Skeletal muscle tissue (tissue), 4 donors: ENCODE results near the gene LRRN4. TPM values are rescaled to one million over a fixed set of nuclear protein-coding genes. Genes with fewer than 3 reads are reported as not detected.
"Not testable (repeated sequence)": the region's sequence is repeated elsewhere in the genome, so short reads cannot be mapped to it uniquely, and the experiment has no call there.

Experiments
- H3K27ac ChIP-seq: one replicate; pipeline ENCODE4 v1.7.0; 2013; ENCODE audit warnings: mild to moderate bottlenecking, low read depth, low read length, inconsistent platforms
- H3K27me3 ChIP-seq, 3 donors: one replicate each; pipeline ENCODE4 v1.7.0; 2013; ENCODE audit warnings: low read length in 3 of 3; ENCODE audit not compliant: control insufficient read depth in 3 of 3, insufficient read depth in 3 of 3
- H3K36me3 ChIP-seq, 3 donors: one replicate each; pipeline ENCODE4 v1.7.0; 2013; ENCODE audit warnings: low read length in 3 of 3; ENCODE audit not compliant: control insufficient read depth in 3 of 3, insufficient read depth in 3 of 3
- H3K4me1 ChIP-seq, 3 donors: one replicate each; pipeline ENCODE4 v1.7.0; 2013; ENCODE audit warnings: low read length in 3 of 3, mild to moderate bottlenecking in 3 of 3; ENCODE audit not compliant: control insufficient read depth in 3 of 3, insufficient read depth in 3 of 3
- H3K4me3 ChIP-seq, 3 donors: one replicate each; pipeline ENCODE4 v1.7.0; 2013; ENCODE audit warnings: low read length in 3 of 3
- H3K9ac ChIP-seq, 3 donors: one replicate each; pipeline ENCODE4 v1.7.0; 2013; ENCODE audit warnings: low read length in 3 of 3, mild to moderate bottlenecking in 3 of 3, moderate library complexity in 2 of 3, low read depth in 1 of 3
- H3K9me3 ChIP-seq, 3 donors: one replicate each; pipeline ENCODE4 v1.7.0; 2013; ENCODE audit warnings: low read length in 3 of 3; ENCODE audit not compliant: control insufficient read depth in 3 of 3
- total RNA-seq: library from RNA; depleted of rRNA; stranded (reverse); fragments of >200 nt; gene quantifications from one replicate; pipeline ENCODE4 v1.2.3, GENCODE V29; 2014
- donor health status: Osteomylitis.

Gene LRRN4
- total RNA-seq, 1 donor from 2014 or later = under 0.01 TPM

DNA sequence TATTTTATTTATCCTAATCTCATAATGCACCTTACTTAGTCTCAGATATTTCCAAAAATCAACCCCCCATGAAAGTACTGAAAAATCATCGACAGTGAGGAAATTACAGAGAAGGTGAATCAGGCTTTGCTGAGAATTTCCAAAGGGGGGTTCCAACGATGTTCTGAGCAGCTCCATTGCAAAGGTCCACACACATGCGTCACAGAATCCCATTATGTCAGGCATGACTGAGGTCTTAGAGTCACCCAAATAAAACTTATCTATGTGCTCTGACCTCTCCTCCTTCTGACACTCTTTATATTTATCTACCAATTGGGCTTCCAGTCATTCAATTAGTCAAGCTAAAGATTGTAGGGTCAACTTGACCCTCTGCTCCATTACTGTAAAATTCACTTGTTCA is 12.7 kb upstream of the LRRN4 start:
- Histone ChIP-seq H3K4me3 (no peak overlapping the region), H3K9ac (no peak overlapping the region), H3K27me3 (no peaks in the 10 kb centered on the region), H3K4me1 (no peaks in the 10 kb centered on the region), H3K36me3 (no peaks in the 10 kb centered on the region), H3K9me3 (no peaks in the 10 kb centered on the region), H3K27ac (no peak overlapping the region)

DNA sequence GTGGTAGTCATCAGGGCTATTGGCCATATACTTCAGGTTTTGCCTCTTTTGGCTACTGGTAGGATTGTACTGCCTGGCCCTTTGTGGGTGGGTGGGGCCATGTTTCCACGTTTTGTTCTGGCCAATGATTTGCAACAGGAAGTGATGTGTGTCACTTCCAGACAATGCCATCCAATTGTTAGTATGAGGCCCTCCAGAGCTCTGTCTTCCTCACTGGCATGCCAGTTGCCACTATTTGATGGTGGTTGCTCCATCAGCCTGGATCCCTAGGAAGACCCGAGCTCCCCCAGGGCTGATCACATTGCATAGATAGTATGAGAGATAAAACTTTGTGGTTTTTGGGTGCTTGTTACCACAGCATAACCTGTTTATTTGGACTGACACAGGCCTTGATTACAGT is 7.7 kb upstream of the LRRN4 start:
- H3K4me3 ChIP-seq = no peak overlapping the region
- H3K9ac ChIP-seq = no peak overlapping the region
- H3K36me3 ChIP-seq = no peaks in the 10 kb centered on the region
- peaks cover 0 to 6% (median 4%) of the 10 kb centered on the region in 3 donors for H3K27me3 ChIP-seq
- no peak overlapping the region for H3K27ac ChIP-seq
- no peaks in the 10 kb centered on the region for H3K9me3 ChIP-seq
- H3K4me1 ChIP-seq = no peaks in the 10 kb centered on the region

DNA sequence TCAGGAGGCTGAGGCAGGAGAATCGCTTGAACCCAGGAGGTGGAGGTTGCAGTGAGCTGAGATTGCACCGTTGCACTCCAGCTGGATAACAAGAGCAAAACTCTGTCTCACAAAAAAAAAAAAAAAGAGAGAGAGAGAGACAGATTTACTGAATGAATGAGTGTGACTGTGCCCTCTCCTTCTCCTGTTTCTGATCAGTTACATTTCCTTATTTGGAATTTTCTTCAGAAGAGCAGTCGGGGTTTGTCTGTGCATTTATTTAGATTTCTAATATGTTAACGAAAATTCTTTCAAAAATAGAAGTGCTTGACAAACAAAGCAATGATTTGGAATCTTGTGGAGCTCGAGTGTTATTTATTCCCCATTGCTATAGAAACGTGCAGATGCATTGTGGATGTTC is 6.4 kb upstream of the LRRN4 start:
- Histone ChIP-seq H3K9ac (no peak overlapping the region), H3K9me3 (no peaks in the 10 kb centered on the region), H3K4me3 (no peak overlapping the region), H3K27me3 (peaks cover 0 to 6% (median 4%) of the 10 kb centered on the region in 3 donors), H3K27ac (no peak overlapping the region), H3K36me3 (no peaks in the 10 kb centered on the region), H3K4me1 (no peaks in the 10 kb centered on the region)

DNA sequence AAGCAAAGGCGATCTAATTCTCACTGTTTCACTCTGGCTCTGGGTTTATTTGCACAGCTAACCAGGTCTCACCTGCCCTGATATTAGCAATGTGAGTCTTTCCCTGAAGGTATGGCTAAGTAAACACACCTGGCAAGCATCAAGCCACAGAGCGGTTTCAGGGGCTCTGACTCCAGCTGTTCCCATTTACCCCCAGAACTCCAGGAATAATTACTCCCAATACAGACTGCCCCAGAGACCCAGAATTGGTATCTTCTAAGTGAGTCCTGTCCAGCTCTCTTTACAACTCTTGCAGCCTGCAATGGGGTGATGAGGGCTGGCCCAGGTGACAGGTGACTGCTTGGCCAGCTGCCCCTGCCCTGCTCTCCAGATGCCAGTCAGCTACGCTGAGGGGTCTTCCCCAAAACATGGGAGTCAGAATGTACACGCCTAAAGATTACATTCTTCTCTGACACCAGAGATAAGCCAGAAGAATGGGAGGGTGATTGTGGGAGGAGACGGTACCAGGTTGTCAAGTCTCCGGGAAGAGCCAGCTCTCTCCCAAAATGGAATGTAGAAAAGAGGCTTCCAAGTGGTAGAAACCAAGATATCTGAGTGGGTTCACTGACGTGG is 4.9 kb upstream of the LRRN4 start:
- no peaks in the 10 kb centered on the region for H3K9me3 ChIP-seq
- H3K36me3 ChIP-seq = no peaks in the 10 kb centered on the region
- peaks cover 0 to 3% (median 2%) of the 10 kb centered on the region in 3 donors for H3K4me1 ChIP-seq
- peaks cover 0 to 7% (median 6%) of the 10 kb centered on the region in 3 donors for H3K27me3 ChIP-seq
- no peak overlapping the region for H3K4me3 ChIP-seq
- H3K27ac ChIP-seq = no peak overlapping the region
- H3K9ac ChIP-seq = no peak overlapping the region

DNA sequence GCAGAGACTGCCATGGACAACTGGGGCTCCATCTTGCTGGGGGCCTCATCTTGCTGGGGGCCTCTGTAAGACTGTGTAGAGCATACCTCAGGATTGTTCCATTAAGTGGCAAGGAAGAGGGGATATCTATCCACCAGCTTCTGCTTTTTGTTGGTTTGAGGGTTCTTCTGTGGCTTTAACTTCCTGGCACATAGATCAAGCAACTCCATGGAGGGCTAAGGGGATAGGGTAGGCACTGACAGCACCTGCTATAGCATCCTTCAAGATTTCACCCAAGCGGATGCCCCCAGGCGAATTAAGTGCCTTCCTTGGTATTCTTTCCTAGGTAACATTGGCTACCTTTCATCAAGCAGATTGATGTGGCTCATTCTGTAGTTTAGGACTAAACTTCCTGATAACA is 3.8 kb upstream of the LRRN4 start:
- H3K27ac ChIP-seq = no peak overlapping the region

DNA sequence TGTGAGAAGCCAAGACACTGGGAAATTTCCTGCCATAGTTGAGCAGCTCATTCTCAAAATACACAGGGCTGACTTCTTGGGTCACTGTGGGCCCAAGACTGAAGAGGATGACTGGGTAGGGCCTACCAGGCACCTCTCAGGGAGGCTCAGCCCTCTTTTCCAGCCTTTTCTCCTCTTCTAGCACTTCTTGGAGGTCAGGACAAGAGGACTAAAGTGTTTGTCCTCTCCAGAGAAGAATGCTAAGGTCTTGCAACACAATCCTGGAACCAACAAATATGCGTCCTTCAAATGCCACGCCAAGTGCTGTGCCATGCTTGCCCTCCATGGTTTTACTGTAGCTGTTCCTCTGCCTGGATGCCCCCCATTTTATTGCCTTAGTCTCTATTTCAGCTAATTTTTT is 3.3 kb upstream of the LRRN4 start:
- peaks cover 0 to 22% (median 16%) of the 10 kb centered on the region in 3 donors for H3K27me3 ChIP-seq

More for the DNA sequence above, 3.8 kb upstream of the LRRN4 start:
- Histone ChIP-seq H3K4me3 (no peak overlapping the region), H3K9me3 (no peaks in the 10 kb centered on the region), H3K4me1 (peaks cover 3 to 11% (median 3%) of the 10 kb centered on the region in 3 donors), H3K9ac (no peak overlapping the region), H3K27me3 (peaks cover 0 to 16% (median 10%) of the 10 kb centered on the region in 3 donors), H3K36me3 (no peaks in the 10 kb centered on the region)

DNA sequence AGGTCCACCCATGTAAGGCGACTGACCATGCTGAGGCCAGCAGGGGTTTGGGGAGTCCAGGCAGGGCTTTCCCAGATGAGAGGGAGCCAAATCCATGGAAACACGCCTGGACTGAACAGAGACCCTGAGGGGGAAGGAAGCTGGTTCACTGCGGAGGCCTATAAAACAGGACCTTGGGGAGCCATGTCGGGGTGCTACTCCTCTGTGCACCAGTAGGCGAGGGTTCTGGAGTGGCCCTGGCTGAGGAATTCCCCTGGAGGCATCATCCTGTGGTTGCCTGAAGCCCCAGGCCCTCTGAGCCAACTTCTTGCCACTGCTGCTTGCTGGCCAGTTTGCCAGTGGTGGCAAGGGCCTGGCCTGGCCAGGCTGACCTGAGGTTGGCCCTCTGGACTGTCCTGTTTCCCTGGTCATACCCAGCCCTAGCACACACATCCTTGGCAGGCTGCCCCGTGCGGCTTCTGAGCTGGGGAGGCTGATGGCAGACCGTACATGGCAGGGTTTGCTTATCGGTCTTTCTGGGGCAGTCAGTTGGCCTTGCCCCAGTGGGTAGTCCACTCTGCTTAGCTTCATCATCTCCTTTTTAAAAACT is 2.2 kb upstream of the LRRN4 start:
- peaks cover 7 to 32% (median 27%) of the 10 kb centered on the region in 3 donors for H3K27me3 ChIP-seq
- H3K4me3 ChIP-seq = no peak overlapping the region
- H3K27ac ChIP-seq = no peak overlapping the region
- no peaks in the 10 kb centered on the region for H3K9me3 ChIP-seq
- no peak overlapping the region for H3K9ac ChIP-seq
- peaks cover 11 to 15% (median 14%) of the 10 kb centered on the region in 3 donors for H3K4me1 ChIP-seq
- H3K36me3 ChIP-seq = no peaks in the 10 kb centered on the region

More for the DNA sequence above, 3.3 kb upstream of the LRRN4 start:
- H3K9ac ChIP-seq = no peak overlapping the region
- no peaks in the 10 kb centered on the region for H3K9me3 ChIP-seq
- no peaks in the 10 kb centered on the region for H3K36me3 ChIP-seq
- H3K4me3 ChIP-seq = no peak overlapping the region
- no peak overlapping the region for H3K27ac ChIP-seq
- H3K4me1 ChIP-seq = peaks cover 8 to 15% (median 8%) of the 10 kb centered on the region in 3 donors

DNA sequence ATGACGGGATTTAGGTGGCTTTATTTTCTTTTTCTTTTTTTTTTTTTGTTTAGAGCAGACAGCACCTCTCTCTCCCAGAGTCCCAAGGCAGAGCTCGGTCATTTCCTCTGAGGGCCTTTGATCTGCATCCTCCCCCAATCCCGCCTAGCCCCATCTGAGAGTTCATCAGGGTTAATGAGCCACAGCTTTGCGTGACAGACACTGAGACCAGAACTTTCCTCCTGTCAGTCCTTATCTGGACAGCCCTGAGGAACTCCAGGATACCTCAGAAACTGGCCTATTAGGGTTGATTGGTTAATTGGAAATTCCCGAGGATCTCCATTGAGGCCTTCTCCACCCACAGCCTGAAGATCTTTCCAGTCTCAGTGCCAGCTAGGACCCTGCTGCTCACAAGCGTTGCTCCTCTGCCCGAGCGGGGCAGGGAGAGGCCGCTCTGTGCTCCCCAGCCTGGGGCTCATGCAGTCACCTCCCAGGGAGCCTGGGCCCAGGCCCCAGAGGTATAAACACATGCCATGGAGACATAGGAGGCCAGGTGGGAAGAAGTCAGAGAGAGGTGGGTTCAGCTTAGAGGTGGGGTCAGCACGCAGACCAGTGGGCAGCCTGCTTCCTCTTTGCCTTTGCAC is 1.4 kb upstream of the LRRN4 start:
- H3K27ac ChIP-seq = no peak overlapping the region
- H3K9me3 ChIP-seq = no peaks in the 10 kb centered on the region
- no peak overlapping the region for H3K9ac ChIP-seq
- H3K4me1 ChIP-seq = peaks cover 11 to 15% (median 14%) of the 10 kb centered on the region in 3 donors
- H3K27me3 ChIP-seq = peaks cover 12 to 40% (median 30%) of the 10 kb centered on the region in 3 donors
- no peak overlapping the region for H3K4me3 ChIP-seq
- H3K36me3 ChIP-seq = peaks cover 0 to 2% (median 0%) of the 10 kb centered on the region in 3 donors

DNA sequence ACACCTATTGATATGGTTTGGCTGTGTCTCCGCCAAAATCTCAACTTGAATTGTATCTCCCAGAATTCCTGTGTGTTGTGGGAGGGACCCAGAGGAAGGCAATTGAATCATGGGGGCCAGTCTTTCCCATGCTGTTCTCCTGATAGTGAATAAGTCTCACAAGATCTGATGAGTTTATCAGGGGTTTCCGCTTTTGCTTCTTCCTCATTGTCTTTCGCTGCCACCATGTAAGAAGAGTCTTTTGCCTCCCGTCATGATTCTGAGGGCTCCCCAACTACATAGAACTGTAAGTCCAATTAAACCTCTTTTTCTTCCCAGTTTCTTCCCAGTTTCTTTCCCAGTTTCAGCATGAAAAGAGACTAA is 810 bp upstream of the LRRN4 start:
- H3K27ac ChIP-seq, H3K9me3 ChIP-seq, H3K9ac ChIP-seq, H3K36me3 ChIP-seq, H3K4me3 ChIP-seq: not testable (repeated sequence)
- peaks cover 12 to 40% (median 30%) of the 10 kb centered on the region in 3 donors for H3K27me3 ChIP-seq
- peaks cover 11 to 15% (median 14%) of the 10 kb centered on the region in 3 donors for H3K4me1 ChIP-seq
